HG03571 (cell line): Measurements from ENCODE around the gene MRLN.

Experiments
- ATAC-seq: cut with Tn5 transposase; IDR thresholded peaks from one replicate; pipeline ENCODE4 v1.9.1; 2021; ENCODE audit not compliant: unreplicated experiment

Gene MRLN

GRCh38 chr10:59706851-59707797 is 46.1 kb downstream of the MRLN start:
- ATAC-seq, result no peak

DNA sequence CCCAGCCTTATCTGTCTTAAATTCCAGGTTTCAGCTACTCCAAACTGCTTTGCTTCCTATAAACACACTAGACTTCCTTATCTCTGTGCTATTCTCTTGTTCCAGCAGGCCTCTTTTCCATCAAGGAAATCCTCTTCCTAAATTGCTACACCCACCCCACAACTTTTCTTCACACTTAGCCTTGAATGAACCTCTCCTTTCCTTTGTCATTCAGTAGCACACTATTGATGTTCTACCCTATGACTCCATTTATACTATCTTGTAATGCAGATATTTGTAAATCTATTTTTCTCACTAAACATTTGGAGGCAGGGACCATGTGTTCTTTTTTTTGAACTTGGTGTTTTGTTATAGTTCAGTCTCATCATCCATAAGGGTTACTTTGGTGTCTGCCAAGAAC is 47.3 kb downstream of the MRLN start:
- ATAC-seq, result no peak

GRCh38 chr10:59704630-59705029 is 48.6 kb downstream of the MRLN start:
- no peak for ATAC-seq

GRCh38 chr10:59702347-59702746 is 50.9 kb downstream of the MRLN start:
- ATAC-seq, result no peak

- ATAC-seq, result no peak
Measured at GRCh38 chr10:59700709-59701108, 52.5 kb downstream of the MRLN start.

DNA sequence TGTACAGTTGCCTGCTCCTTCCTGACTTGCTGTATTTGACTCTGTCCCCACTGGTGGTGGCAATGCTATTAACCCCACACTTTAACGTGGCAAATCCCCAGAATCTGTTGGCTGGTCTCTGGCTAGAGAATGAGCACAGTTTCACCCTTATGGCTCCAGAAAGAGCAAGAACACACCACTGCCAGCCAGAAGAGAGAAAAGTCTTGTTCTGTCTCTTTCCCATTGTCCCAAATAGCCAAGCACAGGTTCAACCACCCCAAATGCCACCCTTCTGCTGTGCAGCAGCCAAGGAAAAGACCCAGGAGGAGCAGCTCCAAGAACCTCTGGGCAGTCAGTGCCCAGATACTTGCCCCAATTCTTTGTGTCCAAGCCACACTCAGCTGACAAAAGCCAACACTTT is 54.9 kb downstream of the MRLN start:
- no peak for ATAC-seq

DNA sequence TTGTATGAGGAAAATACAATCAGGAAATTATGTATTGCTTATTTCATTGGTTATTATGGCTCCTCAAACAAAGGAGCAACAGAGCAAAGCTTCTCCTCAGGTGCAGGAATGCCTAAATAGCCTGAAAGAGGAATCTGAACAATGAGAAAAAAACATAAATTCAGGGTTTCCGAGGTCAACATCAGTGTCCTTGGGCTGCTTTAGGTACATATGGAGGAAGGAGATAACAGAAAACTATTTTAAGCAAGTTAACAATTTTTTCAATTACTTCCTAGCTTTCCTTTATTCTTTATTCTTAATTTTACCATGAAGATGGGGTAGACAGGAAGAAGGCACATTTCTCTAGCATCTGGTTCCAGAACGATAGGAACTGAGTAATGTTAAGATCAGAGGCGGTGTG is 57.6 kb downstream of the MRLN start:
- no peak for ATAC-seq

- no peak for ATAC-seq
Measured at GRCh38 chr10:59694936-59695335, 58.3 kb downstream of the MRLN start.

GRCh38 chr10:59692113-59692512 is 61.1 kb downstream of the MRLN start:
- no peak for ATAC-seq

GRCh38 chr10:59688921-59689351 is 64.3 kb downstream of the MRLN start:
- ATAC-seq, result no peak

DNA sequence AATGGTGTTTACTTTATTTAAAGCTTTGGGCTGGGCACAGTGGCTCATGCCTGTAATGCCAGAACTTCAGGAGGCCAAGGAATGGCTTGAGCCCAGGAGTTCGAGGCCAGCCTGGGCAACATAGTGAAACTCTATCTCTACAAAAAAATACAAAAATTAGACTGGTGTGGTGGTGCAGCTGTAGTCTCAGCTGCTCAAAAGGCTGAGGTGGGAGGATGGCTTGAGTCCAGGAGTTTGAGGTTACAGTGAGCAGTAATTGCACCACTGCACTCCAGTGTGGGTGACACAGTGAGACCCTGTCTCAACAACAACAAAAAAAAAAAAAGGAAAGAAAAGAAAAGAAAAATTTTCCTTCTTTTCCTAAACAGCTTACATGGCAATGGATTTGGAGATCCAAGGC is 65.6 kb downstream of the MRLN start:
- no peak for ATAC-seq
